Brain pericyte (primary cell): ENCODE data around the gene ZNF107.

Experiments
- DNase-seq: peaks from one replicate; pipeline ENCODE4 v3.0.0-alpha.2; 2012; ENCODE audit warnings: low read depth, low spot score

Gene ZNF107

GRCh38 chr7:64665980-64666662 lies at the start of gene ZNF107:
TSS of gene ZNF107 (plus strand) at chr7:64666133. CDS start at chr7:64666283, 150 bp downstream.
- peak; percentile 72 for DNase-seq

- no peak for DNase-seq
Measured at GRCh38 chr7:64618785-64619456, 47.0 kb upstream of the ZNF107 start.

GRCh38 chr7:64619705-64620104 lies 46.2 kb upstream of the ZNF107 start:
- DNase-seq: no peak

- DNase-seq: no peak
Measured at GRCh38 chr7:64621656-64622055, 44.3 kb upstream of the ZNF107 start.

GRCh38 chr7:64625114-64626082 lies 40.5 kb upstream of the ZNF107 start:
- no peak for DNase-seq

GRCh38 chr7:64626083-64626469 lies 39.9 kb upstream of the ZNF107 start:
- DNase-seq: no peak

- no peak for DNase-seq
Measured at GRCh38 chr7:64626557-64626956, 39.4 kb upstream of the ZNF107 start.

- no peak for DNase-seq
Measured at GRCh38 chr7:64628192-64628591, 37.7 kb upstream of the ZNF107 start.

GRCh38 chr7:64628721-64629120 lies 37.2 kb upstream of the ZNF107 start:
- no peak for DNase-seq

GRCh38 chr7:64630496-64630895 lies 35.4 kb upstream of the ZNF107 start:
- no peak for DNase-seq

- no peak for DNase-seq
Measured at GRCh38 chr7:64632029-64632428, 33.9 kb upstream of the ZNF107 start.

- no peak for DNase-seq
Measured at GRCh38 chr7:64633401-64633800, 32.5 kb upstream of the ZNF107 start.

- no peak for DNase-seq
Measured at GRCh38 chr7:64634406-64635062, 31.4 kb upstream of the ZNF107 start.

GRCh38 chr7:64636386-64636785 lies 29.5 kb upstream of the ZNF107 start:
- no peak for DNase-seq

GRCh38 chr7:64637521-64638445 lies 28.1 kb upstream of the ZNF107 start:
- DNase-seq: no peak

GRCh38 chr7:64638822-64639221 lies 27.1 kb upstream of the ZNF107 start:
- no peak for DNase-seq

GRCh38 chr7:64639267-64640001 lies 26.5 kb upstream of the ZNF107 start:
- DNase-seq: no peak

GRCh38 chr7:64640504-64640903 lies 25.4 kb upstream of the ZNF107 start:
- DNase-seq: no peak

- no peak for DNase-seq
Measured at GRCh38 chr7:64642046-64642445, 23.9 kb upstream of the ZNF107 start.

GRCh38 chr7:64642875-64643274 lies 23.1 kb upstream of the ZNF107 start:
- DNase-seq: no peak
